ENCODE data around the gene PSMD2.
"Not testable (repeated sequence)": the region's sequence is repeated elsewhere in the genome, so short reads cannot be mapped to it uniquely, and the experiment has no call there.

PSMD2 gene

DNA sequence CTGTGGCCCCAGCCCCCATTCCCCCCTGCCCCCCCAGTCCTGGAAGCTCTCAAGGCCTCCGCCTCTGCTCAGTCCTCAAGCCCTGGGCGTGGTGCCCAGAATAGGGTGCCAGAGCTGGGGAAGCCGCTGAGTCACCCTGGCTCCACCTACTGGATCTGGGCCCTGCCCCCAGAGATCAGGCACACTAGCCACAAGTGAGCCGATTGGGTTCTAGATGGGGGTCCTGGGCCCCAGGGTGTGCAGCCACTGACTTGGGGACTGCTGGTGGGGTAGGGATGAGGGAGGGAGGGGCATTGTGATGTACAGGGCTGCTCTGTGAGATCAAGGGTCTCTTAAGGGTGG, 21.0 kb downstream of the PSMD2 start:
- no peak for FAIRE-seq

DNA sequence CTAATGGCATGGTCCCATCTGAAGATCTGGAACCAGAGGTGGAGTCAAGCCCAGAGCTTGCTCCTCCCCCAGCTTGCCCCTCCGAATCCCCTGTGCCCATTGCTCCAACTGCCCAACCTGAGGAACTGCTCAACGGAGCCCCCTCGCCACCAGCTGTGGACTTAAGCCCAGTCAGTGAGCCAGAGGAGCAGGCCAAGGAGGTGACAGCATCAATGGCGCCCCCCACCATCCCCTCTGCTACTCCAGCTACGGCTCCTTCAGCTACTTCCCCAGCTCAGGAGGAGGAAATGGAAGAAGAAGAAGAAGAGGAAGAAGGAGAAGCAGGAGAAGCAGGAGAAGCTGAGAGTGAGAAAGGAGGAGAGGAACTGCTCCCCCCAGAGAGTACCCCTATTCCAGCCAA, 22.6 kb downstream of the PSMD2 start:
- no peak for FAIRE-seq

- no peak for FAIRE-seq
Observed at GRCh38 chr3:184322731-184323487, 23.9 kb downstream of the PSMD2 start.

DNA sequence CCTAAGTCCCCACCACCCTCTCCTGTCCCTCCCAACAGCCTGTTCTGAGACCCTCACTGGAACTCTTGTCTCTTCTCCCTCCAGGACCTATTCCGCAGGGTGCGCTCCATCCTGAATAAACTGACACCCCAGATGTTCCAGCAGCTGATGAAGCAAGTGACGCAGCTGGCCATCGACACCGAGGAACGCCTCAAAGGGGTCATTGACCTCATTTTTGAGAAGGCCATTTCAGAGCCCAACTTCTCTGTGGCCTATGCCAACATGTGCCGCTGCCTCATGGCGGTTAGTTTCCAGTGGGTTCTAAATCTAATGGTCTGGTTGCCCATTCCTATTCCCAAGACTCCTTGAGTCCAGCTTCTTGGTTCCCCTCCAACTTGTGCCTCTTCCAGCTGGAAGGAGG, 24.7 kb downstream of the PSMD2 start:
- no peak for FAIRE-seq

GRCh38 chr3:184325269-184325668, 26.2 kb downstream of the PSMD2 start:
- no peak for FAIRE-seq

GRCh38 chr3:184325715-184326369, 26.8 kb downstream of the PSMD2 start:
- no peak for FAIRE-seq

GRCh38 chr3:184327171-184327570, 28.1 kb downstream of the PSMD2 start:
- FAIRE-seq: no peak

GRCh38 chr3:184328516-184328915, 29.5 kb downstream of the PSMD2 start:
- no peak for FAIRE-seq

GRCh38 chr3:184332370-184333090, 33.5 kb downstream of the PSMD2 start:
- no peak for FAIRE-seq

DNA sequence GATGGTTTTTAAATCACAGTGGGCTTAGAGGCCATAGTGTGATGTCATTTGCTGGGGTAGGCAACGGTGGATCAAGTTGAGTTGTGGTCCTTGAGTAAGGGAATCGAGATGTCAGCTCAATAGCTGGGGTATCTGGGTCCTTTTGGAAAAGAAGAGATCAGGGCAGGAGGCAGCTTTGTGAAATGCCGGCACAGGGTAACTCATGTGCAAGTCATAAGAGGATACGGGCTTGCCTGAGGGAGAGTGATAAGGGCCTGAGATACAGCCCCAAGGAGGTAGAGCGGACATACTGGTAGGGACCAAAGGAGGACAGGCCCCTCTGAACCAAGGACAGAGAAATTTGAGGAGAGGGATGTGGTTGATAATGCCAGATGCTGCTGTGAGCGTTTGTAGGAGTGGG, 34.1 kb downstream of the PSMD2 start:
- no peak for FAIRE-seq

DNA sequence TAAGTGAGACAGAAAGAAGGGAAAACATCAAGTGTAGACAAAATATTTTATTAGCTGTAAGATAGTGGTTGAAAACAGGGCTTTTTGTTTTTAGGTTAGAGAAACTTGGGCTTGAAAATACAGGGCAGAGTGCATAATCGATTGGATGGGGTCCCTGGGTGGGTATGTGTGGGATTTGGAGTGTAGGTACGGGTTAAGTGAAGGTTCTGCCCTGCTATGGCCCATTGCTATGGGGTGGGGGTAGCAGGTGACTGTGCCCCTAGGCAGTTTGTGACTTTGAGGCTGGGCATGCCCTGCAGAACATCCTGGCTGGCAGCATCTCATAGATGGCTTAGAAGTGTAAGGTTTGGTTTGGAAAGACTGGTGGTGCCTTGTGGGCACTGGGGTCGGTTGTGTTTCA, 34.7 kb downstream of the PSMD2 start:
- FAIRE-seq: no peak

DNA sequence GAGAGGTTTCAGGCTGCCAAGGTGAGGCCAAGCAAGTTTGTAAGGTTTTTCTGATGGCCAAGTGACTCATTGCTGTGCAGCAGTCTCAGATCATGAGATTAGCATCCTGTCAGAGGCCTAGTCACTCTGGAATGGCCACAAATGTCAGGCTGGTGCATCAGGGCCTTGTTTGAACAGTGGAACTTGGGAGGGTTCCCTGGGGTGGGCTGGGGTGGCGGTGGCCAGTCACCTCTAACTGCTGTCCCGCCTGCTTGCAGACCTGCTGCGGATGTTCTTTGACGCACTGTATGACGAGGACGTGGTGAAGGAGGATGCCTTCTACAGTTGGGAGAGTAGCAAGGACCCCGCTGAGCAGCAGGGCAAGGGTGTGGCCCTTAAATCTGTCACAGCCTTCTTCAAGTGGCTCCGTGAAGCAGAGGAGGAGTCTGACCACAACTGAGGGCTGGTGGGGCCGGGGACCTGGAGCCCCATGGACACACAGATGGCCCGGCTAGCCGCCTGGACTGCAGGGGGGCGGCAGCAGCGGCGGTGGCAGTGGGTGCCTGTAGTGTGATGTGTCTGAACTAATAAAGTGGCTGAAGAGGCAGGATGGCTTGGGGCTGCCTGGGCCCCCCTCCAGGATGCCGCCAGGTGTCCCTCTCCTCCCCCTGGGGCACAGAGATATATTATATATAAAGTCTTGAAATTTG, 35.6 kb downstream of the PSMD2 start:
- no peak for FAIRE-seq

DNA sequence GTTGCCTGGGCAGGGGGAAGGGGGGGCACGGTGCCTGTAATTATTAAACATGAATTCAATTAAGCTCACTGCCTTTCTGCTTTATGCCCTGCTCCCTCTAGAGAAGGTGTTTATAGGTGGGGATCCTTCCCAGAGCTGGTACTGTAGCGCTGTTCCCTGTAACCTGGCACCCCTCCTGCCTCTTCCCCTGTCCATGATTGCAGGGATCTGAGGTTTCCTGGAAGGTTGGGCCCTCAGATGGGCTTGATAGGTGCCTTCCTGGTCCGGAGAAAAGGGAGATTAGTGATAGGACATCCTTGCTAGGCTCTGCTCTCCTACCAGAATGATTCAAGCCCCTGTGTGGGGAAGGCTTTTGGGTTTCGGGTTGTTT, 36.2 kb downstream of the PSMD2 start:
- no peak for FAIRE-seq

GRCh38 chr3:184335661-184336546, 36.9 kb downstream of the PSMD2 start:
- FAIRE-seq: no peak

DNA sequence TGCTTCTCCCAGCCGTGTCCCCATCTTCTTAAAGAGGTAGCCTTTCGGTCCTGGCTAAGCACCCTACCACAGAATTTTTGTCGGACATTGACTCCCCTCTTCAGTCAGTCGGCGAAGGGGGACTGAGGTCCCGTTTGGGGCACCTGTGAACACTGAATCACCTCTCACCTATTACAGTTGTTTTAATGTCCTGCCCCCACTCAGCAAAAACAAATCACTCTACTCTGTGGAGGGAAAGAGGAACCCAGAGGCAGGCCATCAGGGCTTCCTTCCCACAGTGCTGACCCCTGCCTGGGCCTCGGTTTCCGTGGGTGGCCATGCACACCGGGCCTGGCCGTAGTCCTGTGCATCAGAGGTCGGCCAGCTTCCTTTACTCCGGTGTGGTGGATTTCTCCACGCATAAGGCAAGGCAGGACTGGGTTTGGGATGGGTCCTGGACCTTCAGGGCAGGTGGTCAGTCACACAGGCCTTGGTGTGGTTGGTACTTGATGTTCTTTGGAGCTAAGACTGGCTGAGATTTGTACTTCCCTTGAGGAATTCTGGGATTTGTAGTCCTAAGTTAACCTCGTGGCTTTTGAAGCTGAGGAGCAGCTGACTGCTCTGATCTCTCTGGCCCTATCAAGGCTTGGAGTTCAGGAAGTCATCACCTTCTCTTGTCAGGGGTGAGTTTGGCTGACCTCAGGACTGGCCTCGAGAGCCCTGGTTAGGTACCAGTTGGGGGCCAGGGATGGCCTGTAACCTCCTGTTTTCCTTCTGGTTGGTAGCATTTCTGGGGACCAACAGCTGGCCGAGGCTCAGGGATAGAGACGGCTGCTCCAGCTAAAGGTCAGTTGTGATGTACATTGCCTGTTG, 37.7 kb downstream of the PSMD2 start:
- no peak for FAIRE-seq

DNA sequence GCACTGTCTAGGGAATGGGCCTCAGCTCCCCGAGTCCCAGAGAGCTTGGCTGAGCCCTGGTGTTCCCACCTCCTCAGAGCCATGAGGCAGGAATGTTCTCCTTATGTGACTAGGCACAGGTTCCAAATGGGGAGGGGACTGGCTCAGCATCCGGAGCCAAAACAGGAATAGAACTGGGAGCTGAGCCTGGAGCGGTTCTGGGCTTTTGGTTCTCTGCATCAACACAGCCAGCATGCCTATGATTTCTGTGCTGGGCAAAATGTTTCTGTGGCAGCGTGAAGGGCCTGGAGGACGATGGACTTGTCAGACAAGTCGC, 38.3 kb downstream of the PSMD2 start, which contains the start of gene FAM131A:
Gene FAM131A, plus strand, starts transcription at position 202 of the 316 bp plus-strand sequence. Its CDS starts 31 bp downstream, at position 233.
- no peak for FAIRE-seq

GRCh38 chr3:184337981-184338380, 38.9 kb downstream of the PSMD2 start:
- FAIRE-seq: no peak

DNA sequence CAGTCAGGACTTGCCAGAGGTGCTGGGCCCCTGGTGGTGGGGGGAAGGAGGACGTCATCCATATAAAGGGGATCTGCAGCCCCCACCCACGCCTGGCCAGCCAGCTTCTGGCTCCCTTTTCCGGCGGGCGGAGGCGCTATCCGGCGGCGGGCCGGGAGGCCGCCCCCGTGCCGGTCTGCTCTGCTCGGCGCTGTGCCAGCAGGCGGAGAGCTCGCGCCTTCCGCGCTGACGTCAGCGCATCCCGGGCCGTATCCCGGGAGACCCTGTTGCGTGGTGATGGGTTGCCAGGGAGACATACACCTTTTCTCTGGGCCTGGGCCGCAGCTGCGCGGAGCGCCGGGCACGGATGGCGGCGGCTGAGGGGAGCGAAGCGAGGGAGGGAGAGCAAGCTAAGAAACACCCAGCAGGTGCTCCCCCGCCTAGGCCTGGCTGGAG, 39.5 kb downstream of the PSMD2 start:
- FAIRE-seq: no peak

DNA sequence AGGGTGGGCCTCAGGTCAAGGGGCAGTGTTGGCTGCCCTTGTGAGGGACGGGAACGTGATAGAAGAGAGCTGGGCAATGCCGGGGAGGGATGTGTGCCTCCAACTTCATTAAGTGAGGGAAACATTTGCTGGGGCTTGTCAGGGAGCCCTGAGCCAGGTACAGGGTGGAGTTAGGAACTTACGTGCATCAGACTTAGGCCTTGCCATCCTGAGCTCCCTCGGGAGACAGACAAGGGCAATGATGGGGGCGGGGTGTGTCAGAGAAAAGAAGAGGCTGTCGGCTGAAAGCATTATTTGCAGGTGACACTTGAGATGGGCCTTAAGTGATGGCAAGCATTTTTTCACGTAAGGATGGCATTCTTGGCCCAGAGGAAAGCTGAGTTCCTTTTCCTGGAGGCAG, 40.0 kb downstream of the PSMD2 start:
- no peak for FAIRE-seq

- not testable (repeated sequence) for FAIRE-seq
Observed at GRCh38 chr3:184339451-184340135, 40.6 kb downstream of the PSMD2 start.

DNA sequence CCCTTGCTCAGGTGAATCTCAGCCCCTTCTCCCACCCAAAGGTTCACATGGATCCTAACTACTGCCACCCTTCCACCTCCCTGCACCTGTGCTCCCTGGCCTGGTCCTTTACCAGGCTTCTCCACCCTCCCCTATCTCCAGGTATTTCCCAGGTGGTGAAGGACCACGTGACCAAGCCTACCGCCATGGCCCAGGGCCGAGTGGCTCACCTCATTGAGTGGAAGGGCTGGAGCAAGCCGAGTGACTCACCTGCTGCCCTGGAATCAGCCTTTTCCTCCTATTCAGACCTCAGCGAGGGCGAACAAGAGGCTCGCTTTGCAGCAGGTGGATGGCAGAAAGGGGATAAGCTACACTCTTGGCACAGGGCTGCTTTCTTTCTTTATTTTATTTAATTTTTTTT, 42.9 kb downstream of the PSMD2 start:
- no peak for FAIRE-seq
